Measurements from ENCODE around the gene STK24. TPM values are rescaled to one million over a fixed set of nuclear protein-coding genes. Genes with fewer than 3 reads are reported as not detected.

Gene STK24
- total and polyA plus RNA-seq, 2 of the 4 experiments (the other 2 are of a cell fraction) = 29.2 to 43.4 TPM

GRCh38 chr13:98428256-98428966 is 148.5 kb downstream of the STK24 start:
- CTCF ChIA-PET = no interaction called here
- Histone ChIP-seq H4K20me1 (ENCODE audit: insufficient read depth, low read length) (peaks cover 10% of the 10 kb centered on the region; the same call in 1 of the 2 replicates), H2AFZ (replicated peaks; ENCODE audit: low read length, poor library complexity) (no peak overlapping the region), H4K8ac (ENCODE audit: low read depth in 2 of 2, low read length in 2 of 2) (no peak overlapping the region), H3K9me3 (ENCODE audit: control insufficient read depth, insufficient read depth, low read length) (no peaks in the 10 kb centered on the region), H2AK5ac (ENCODE audit: low read depth, low read length) (no peak overlapping the region), H4K91ac (ENCODE audit: insufficient read depth, low read depth, low read length) (no peak overlapping the region), H3K56ac (ENCODE audit: extremely low read depth, insufficient read depth, low read length) (no peak overlapping the region), H3K9me1 (ENCODE audit: insufficient read depth, low read length) (peaks cover 21% of the 10 kb centered on the region), H2BK15ac (ENCODE audit: low read depth, low read length) (no peak overlapping the region), H3K14ac (replicated peaks; ENCODE audit: low read depth, low read length) (no peak overlapping the region), H3K4ac (ENCODE audit: low read depth, low read length) (no peak overlapping the region), H3K27ac (ENCODE audit: insufficient read depth, low read length) (no peak overlapping the region), H3K4me1 (ENCODE audit: control insufficient read depth, insufficient read depth, low read length) (no peaks in the 10 kb centered on the region), H4K5ac (ENCODE audit: low read depth, low read length) (no peak overlapping the region), H3K23ac (ENCODE audit: low read depth, low read length) (no peak overlapping the region), H3K27me3 (ENCODE audit: control insufficient read depth, insufficient read depth, low read length) (no peaks in the 10 kb centered on the region), H3K79me1 (ENCODE audit: low read depth in 1 of 2, low read length in 2 of 2) (peaks cover 0 to 39% of the 10 kb centered on the region in 2 experiments; a peak in 2 of 4 replicates), H2BK20ac (ENCODE audit: low read depth, low read length) (no peak overlapping the region), H2BK5ac (ENCODE audit: low read depth, low read length, poor library complexity, severe bottlenecking) (no peak overlapping the region), H2BK120ac (ENCODE audit: low read depth, low read length) (no peak overlapping the region), H3K36me3 (ENCODE audit: control insufficient read depth, insufficient read depth, low read length) (peaks cover 75% of the 10 kb centered on the region), H2AK9ac (replicated peaks; ENCODE audit: low read depth, low read length, poor library complexity) (peak overlapping the region; percentile 61), H3K18ac (ENCODE audit: low read depth, low read length) (no peak overlapping the region), H3K4me2 (ENCODE audit: low read depth, low read length) (no peak overlapping the region), H3K9ac (ENCODE audit: low read depth, low read length) (no peak overlapping the region), H3K4me3 (ENCODE audit: insufficient read depth, low read depth, low read length) (no peak overlapping the region)
- in situ Hi-C loops (cut with MboI; ENCODE audit: low sequenced_read_pairs) = loop anchor here (25.0 kb wide), 1 partner anchor 609 kb away; no protein-coding TSS in a partner anchor
- DNase-seq = peak; percentile 32
- POLR2A ChIA-PET (ENCODE audit: unreplicated experiment) = no interaction called here
- BruUV-seq (replicated peaks) = no TSS peak
- dilution Hi-C loops (cut with HindIII; ENCODE audit: low sequenced_read_pairs, unreplicated experiment) = no loop called here
- 0 out of 2 replicates have a peak, but pooled peaks have one; percentile 9 for TF ChIP-seq SMC3 (IDR thresholded peaks at IDR 0.05; ENCODE audit: low read depth, low read length)
- TF ChIP-seq BHLHE40 (IDR thresholded peaks at IDR 0.05; ENCODE audit: low read depth, low read length) = no peak
- intact Hi-C loops (cut with micrococcal nuclease) = no loop called here
- WGBS, 2 experiments (ENCODE audit: extremely low coverage in 2 of 2, insufficient read length in 1 of 2) = 95% methylated on average over 7 of the region's 15 CpGs; no CpG with 5 or more reads in 1 of the 2 experiments
- peak; percentile 50; the same call in 1 of the 2 replicates for ATAC-seq (ENCODE audit: low read depth)
